Activated CD4-positive, CD25-positive, alpha-beta regulatory T cell (primary cell): ENCODE measurements around the gene TMEM269.
"Not testable (repeated sequence)": the region's sequence is repeated elsewhere in the genome, so short reads cannot be mapped to it uniquely, and the experiment has no call there.

Experiments
- DNase-seq, 4 experiments: peaks; one replicate each; lab custom pipeline; 2025; lab: John Stamatoyannopoulos, UW

Gene TMEM269

DNA sequence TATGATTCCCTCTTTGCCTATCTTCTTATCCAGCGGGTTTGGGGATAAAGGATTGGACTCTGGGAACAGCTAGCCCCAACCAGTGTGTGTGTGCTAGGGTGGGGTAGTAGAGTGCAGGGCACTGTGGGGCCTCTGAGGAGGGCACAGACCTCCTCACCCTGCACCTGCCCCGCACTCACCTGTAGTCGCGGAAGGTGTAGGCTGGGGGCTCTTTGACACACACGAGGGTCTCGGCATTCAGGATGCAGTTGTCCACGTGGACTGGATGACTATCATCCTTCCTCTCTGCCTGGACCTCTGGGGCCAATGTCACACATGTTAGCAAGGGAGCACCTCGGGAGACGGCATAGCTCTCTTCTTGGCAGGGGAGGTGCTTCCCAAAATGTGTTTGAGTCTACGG is 36.8 kb upstream of the TMEM269 start:
- no peak for DNase-seq

- no peak for DNase-seq
These were observed 36.1 kb upstream of the TMEM269 start for GRCh38 chr1:42748461-42749410.

GRCh38 chr1:42750041-42750440 is 34.8 kb upstream of the TMEM269 start:
- no peak for DNase-seq

GRCh38 chr1:42751511-42752070 is 33.2 kb upstream of the TMEM269 start:
- not testable (repeated sequence) for DNase-seq

DNA sequence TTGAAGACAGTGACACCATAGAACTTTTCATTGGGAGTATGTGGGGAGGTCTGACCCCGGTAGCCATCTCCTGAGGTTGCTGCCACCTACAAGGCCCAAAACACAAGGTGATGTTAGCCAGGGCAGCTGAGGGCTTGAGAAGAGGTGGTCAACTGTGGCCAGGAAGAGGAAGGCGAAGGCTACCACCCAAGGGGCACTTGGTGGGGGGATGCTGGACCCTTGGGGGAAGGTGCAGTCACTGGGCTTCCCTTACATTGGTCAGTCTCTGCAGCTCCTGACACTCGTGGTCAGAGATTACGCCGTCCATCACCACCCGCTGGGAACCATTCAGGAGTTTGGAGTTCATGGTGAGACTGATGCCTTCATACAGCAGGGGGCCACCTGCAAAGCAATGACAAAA is 32.5 kb upstream of the TMEM269 start:
- DNase-seq = no peak

- DNase-seq = no peak
These were observed 31.7 kb upstream of the TMEM269 start for GRCh38 chr1:42753070-42753469.

DNA sequence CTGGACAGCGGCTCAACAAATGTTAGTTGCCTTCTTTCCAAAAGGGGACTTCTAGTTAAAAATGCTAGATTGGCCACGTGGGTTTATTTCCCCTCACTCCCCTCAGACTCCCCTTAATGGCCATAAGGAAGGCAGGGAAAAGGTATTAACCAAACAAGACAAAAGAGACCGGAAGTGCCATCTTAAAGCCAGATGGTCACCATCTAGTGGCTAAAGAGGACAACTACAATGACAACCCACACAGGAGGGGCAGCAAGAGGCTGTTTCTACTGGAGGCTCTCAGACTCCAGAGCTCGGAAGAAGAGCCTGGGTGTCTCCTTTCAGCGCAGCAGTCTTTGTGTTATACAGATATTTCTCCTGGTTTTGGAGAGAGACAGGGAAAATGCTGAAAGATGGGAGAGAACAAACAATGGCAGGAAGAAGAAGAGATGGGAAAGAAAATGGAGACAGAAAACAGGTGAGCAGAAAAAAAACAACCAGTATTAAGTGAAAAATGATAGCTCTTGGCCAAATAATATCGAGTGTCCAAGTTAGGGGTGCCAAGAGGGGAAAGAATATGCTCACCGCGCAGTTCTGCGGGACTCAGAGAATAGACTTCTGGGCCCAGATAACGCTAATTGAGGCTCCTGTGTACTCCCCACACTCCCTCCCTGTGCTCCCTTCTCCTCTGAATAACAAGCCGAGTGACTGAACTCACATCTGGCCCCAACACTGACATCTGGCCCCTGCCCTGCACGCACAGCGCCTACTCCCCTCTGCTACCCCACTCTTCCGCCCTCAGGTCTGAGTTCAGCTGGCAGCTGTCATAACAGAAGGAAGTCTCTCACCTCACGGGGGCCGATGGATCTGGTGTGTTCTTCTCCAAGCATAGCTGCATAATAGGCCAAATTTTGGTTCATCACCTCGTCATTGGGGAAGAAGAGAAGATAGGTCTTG is 27.6 kb upstream of the TMEM269 start:
- no peak for DNase-seq

DNA sequence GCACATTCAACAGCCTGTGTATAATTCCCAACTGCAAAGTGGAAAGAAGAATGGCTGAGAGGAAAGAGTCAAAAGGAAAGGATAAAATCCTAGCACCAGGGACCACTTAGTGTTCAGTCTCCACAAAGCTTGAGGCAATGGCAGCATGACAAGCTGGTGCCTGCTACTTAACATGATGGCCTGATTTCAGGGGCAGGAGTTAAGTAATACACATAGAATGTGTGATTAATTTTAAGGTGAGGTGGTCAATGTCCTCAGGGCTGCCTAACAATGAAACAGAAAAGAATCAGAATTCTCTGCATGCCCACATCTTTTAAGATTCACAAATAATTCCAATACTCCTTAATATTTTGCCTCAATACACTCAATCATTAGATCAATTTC is 26.9 kb upstream of the TMEM269 start:
- DNase-seq = no peak

GRCh38 chr1:42758641-42759040 is 26.1 kb upstream of the TMEM269 start:
- no peak for DNase-seq

- no peak for DNase-seq
These were observed 25.7 kb upstream of the TMEM269 start for GRCh38 chr1:42759114-42759513.

DNA sequence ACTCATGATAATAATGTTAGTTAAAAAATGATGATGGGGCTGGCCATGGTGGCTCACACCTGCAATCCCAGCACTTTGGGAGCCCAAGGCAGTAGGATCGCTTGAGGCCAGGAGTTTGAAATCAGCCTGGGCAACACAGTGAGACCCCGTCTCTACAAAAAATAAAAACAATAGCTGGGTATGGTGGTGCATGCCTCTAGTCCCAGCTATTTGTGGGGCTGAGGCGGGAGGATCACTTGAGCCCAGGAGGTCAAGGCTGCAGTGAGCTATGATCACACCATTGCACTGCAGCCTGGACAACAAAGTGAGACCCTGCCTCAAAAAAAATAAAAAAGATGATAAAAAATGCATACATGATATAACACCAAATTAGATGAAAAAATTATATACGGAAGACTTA is 23.2 kb upstream of the TMEM269 start:
- no peak for DNase-seq

DNA sequence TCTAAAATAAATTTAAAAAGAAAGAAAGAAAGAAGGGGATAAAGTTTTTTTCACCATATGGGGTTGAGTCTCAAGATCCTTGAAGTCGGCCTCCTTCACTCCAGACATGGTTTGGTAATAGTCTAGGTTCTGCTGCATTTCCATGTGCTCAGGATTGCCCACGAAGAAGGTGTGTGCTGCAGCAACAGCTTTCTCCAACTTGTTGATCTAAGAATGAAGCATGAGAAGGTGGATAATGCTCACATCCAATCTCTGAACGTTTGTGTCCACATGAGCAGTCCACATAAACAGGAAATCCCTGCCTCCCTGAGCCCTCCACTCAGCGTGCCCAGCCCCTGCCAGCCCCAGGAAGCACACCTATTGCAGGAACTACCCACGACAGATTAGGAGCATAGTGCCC is 22.5 kb upstream of the TMEM269 start:
- no peak for DNase-seq

GRCh38 chr1:42765269-42765668 is 19.5 kb upstream of the TMEM269 start:
- no peak for DNase-seq

- peak in 1 of 4 experiments; percentile 17 for DNase-seq
These were observed 18.7 kb upstream of the TMEM269 start for GRCh38 chr1:42765832-42766740.

DNA sequence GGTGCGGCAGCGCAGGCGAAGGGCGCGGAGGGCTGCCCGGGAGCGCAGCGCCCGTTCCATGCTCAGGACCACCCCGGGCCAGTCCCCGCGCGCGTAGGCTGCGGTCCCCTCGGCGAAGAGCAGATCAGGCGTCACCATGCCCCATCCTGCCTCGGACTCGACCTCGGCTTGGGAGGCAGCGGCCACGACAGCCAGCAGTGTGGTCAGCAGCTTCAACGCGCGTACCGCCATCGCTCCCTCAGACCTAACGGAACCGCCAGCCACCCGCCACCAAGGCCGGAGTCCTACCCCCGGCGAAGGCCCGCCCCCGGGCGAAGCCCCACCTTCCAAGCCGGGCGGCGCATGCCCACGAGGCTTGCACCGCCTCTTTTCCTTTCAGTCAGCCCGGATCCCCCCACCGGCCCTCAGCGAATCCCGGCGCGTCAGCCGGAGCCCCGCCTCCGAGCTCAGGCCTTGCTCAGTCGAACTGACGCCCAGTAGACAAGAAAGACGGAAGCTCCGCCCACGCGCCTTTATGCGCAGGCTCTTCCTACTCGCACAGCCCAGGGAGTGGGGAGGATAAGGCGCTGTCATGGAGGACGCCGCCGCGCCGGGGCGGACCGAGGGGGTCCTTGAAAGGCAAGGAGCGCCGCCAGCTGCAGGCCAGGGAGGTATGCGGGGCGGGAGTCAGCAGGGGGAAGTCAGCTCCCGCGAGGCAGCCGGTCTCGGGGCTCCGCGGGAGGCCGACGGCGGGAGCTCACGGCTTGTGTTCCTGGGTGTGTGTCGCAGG is 17.9 kb upstream of the TMEM269 start, which contains the start of the genes C1orf50 and P3H1:
TSS of gene C1orf50 (plus strand) at position 509 of the 769 bp plus-strand sequence. CDS start at position 572, 63 bp downstream.
TSS of gene P3H1 (minus strand) at position 288 of the 769 bp plus-strand sequence. CDS start at position 231, 57 bp downstream.
- peak; percentile 97 to 99 (median 98) for DNase-seq

DNA sequence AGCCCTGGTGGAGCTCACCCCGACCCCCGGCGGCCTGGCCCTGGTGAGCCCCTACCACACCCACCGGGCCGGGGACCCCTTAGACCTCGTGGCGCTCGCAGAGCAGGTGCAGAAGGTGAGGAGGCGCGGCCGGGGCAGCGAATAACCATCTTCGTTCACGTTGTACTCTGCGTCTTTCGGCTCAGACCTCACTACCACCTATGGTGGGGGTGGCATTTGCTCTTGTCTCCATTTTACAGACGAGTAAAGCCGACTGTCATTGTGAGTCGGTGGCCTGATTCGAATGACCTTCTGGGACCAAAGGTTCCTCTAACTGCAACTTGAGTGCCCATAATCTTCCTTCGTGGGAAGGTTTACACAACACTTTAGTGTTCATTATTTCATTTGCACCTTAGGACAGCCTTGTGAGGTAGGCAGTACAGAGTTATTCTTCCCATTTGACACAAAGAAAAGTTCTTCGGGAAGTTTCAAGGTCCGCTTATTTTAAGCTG is 17.2 kb upstream of the TMEM269 start:
- DNase-seq = no peak

DNA sequence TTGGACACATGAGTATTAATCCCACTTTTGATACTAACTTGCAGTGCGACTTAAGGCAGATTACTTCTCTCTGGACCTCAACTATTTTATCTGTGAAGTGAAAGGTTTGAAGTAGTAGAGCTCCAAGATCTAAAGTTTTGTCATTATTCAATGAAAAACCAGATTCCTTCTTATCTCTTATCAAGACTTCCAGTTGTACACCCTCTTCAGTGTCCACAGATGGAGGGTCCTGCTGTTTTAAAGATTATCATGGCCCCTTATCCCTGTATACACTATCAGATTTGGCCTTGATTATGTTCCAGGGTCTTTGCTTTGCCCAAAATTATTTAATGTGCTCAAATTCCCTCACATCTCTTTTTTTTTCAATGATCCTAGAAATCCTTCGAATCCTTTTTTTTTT is 16.6 kb upstream of the TMEM269 start:
- no peak for DNase-seq

GRCh38 chr1:42769811-42770210 is 15.0 kb upstream of the TMEM269 start:
- no peak for DNase-seq

DNA sequence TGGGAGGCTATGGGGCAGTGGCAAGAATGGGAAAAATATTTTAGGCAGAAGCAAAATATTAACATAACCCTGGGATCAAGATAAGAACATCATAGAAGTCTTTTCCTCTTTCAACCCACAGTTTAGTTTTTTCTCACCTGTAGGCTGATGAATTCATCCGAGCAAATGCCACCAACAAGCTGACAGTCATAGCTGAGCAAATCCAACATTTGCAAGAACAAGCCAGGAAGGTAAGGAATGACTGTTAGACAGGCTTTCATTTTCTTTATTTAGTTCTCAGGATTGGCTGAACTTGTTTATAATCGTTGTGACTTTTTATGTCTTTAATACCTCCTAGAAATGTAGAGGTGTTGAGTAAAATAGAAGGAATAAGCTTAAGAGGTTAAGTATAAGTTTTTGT is 11.4 kb upstream of the TMEM269 start:
- no peak for DNase-seq

- DNase-seq = no peak
These were observed 9.8 kb upstream of the TMEM269 start for GRCh38 chr1:42774928-42775526.
